BJ (cell line): ENCODE results near the gene HEXB. TPM values are rescaled to one million over a fixed set of nuclear protein-coding genes. Genes with fewer than 3 reads are reported as not detected.

ENCODE experiments used
- CTCF ChIA-PET: fragments of 350-600 bp; formaldehyde crosslinking; extraction: SDS; loops from one replicate; lab custom pipeline; 2021; ENCODE audit warnings: antibody characterized with exemption, inconsistent platforms; lab: Yijun Ruan, JAX
- POLR2A ChIA-PET: fragments of 300-600 bp; sonication (Branson Sonifier 250); formaldehyde crosslinking; extraction: SDS; loops from one replicate; lab custom pipeline; 2021; ENCODE audit warnings: antibody characterized with exemption; lab: Charles Lee
- DNase-seq: peaks from one replicate; pipeline ENCODE4 v3.0.0-alpha.2; 2011; ENCODE audit warnings: low read depth
- H3K27me3 ChIP-seq: 2 replicates; pipeline ENCODE4 v1.6.0; 2011; ENCODE audit warnings: low read length; ENCODE audit not compliant: control insufficient read depth, insufficient read depth
- H3K36me3 ChIP-seq: 2 replicates; pipeline ENCODE4 v1.5.1; 2011; ENCODE audit warnings: low read length; ENCODE audit not compliant: control insufficient read depth, insufficient read depth
- H3K4me3 ChIP-seq: 2 replicates; pipeline ENCODE4 v1.5.1; 2011; ENCODE audit warnings: low read depth, mild to moderate bottlenecking, control low read depth, low read length
- CTCF ChIP-seq: IDR thresholded peaks from 2 replicates; pipeline ENCODE4 v1.5.1; 2011; ENCODE audit warnings: low read depth, mild to moderate bottlenecking, control low read depth, inconsistent platforms, low read length, moderate library complexity; ENCODE audit not compliant: insufficient read depth
- polyA plus RNA-seq: library from polyadenylated mRNA; depleted of rRNA; stranded (reverse); fragments of >200 nt; gene quantifications from 2 replicates; pipeline ENCODE4 v1.2.3, GENCODE V29; 2011

The HEXB gene
- polyA plus RNA-seq, 1 experiment = 71.0 TPM

GRCh38 chr5:74649421-74649973 lies 35.5 kb upstream of the HEXB start:
- Histone ChIP-seq H3K4me3 (no peak overlapping the region), H3K36me3 (no peaks in the 10 kb centered on the region), H3K27me3 (no peaks in the 10 kb centered on the region)
- CTCF ChIA-PET = interaction anchor here (0.7 to 2.9 kb wide), 16 partner anchors 8 to 1130 kb away, joined by 3 to 38 read pairs (median 4); partner anchors contain the start of gene ENC1
- DNase-seq = no peak
- TF ChIP-seq CTCF = no peak
- POLR2A ChIA-PET = no interaction called here

GRCh38 chr5:74651710-74652109 lies 33.3 kb upstream of the HEXB start:
- CTCF ChIA-PET = interaction anchor here (1.2 kb wide), 1 partner anchor 269 kb away, joined by 4 read pairs; no protein-coding TSS in a partner anchor
- POLR2A ChIA-PET = no interaction called here
- TF ChIP-seq CTCF = no peak

GRCh38 chr5:74652576-74652975 lies 32.5 kb upstream of the HEXB start:
- no peak for TF ChIP-seq CTCF
- ChIA-PET CTCF (interaction anchor here (1.1 to 1.2 kb wide), 2 partner anchors 268 to 615 kb away, joined by 3 to 4 read pairs; no protein-coding TSS in a partner anchor), POLR2A (no interaction called here)

More at GRCh38 chr5:74651710-74652109, 33.3 kb upstream of the HEXB start:
- H3K36me3 ChIP-seq = no peaks in the 10 kb centered on the region
- no peak overlapping the region for H3K4me3 ChIP-seq
- DNase-seq = no peak
- H3K27me3 ChIP-seq = no peaks in the 10 kb centered on the region

GRCh38 chr5:74653991-74654390 lies 31.0 kb upstream of the HEXB start:
- POLR2A ChIA-PET = no interaction called here
- TF ChIP-seq CTCF = no peak
- CTCF ChIA-PET = interaction anchor here (0.6 to 1.8 kb wide), 3 partner anchors 753 to 1063 kb away, joined by 3 to 5 read pairs (median 3); no protein-coding TSS in a partner anchor

More at GRCh38 chr5:74652576-74652975, 32.5 kb upstream of the HEXB start:
- Histone ChIP-seq H3K4me3 (no peak overlapping the region), H3K27me3 (no peaks in the 10 kb centered on the region), H3K36me3 (no peaks in the 10 kb centered on the region)
- DNase-seq = no peak

GRCh38 chr5:74655206-74655605 lies 29.8 kb upstream of the HEXB start:
- TF ChIP-seq CTCF = no peak
- ChIA-PET CTCF (interaction anchor here (0.6 kb wide), 1 partner anchor 473 kb away, joined by 5 read pairs; no protein-coding TSS in a partner anchor), POLR2A (no interaction called here)
- DNase-seq = no peak
- no peaks in the 10 kb centered on the region; the same call in 1 of the 2 replicates for H3K27me3 ChIP-seq
- no peak overlapping the region for H3K4me3 ChIP-seq
- no peaks in the 10 kb centered on the region for H3K36me3 ChIP-seq

More at GRCh38 chr5:74653991-74654390, 31.0 kb upstream of the HEXB start:
- Histone ChIP-seq H3K4me3 (no peak overlapping the region), H3K27me3 (no peaks in the 10 kb centered on the region; the same call in 1 of the 2 replicates), H3K36me3 (no peaks in the 10 kb centered on the region)
- no peak for DNase-seq
